GM19043 (cell line): ENCODE measurements around the gene CCSER1.
A peak's percentile ranks its signal among the peaks of the same experiment; 100 is the strongest.
"Not testable (repeated sequence)": the region's sequence is repeated elsewhere in the genome, so short reads cannot be mapped to it uniquely, and the experiment has no call there.

ENCODE experiments used
- ATAC-seq: cut with Tn5 transposase; IDR thresholded peaks from one replicate; pipeline ENCODE4 v1.9.1; 2021; ENCODE audit warnings: low read depth; ENCODE audit not compliant: unreplicated experiment

Gene CCSER1

GRCh38 chr4:90798948-90799347, 671.8 kb downstream of the CCSER1 start:
- ATAC-seq: no peak

DNA sequence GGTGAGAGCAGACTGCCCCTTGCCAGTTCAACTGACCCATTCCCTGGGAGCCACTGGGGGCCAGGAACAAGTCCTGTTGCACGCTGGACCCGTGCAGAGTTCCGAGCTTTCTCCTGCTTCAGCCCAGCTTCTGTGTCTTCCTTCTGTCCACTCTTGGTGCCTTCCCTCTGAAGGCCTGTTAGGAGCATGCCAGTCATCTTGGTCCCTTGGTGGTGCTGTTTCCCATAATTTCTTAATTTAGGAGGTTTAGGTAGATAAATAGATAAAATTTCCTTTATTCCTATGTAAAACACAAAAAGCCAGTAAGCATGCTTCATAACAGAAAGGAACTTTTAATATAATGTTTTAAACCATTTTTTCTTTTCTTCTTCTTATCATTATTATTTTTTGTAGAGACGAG, 672.7 kb downstream of the CCSER1 start:
- no peak for ATAC-seq

DNA sequence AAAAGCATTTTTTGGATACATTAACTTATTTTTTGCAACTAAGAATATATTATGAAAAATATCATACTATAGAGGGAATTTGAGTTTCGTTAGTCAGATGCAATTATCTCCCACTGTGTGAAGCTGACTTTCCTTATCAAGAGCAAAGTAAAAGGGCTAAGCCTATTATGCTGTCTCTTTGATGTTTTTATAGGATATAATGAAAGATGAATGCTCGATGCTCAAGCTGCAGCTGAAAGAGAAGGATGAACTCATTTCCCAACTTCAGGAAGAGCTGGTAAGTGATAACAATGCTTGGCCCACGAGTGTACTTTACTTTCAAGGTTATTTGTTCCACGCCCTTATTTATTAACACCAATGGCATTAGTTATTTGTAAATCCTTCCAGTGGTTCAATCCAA, 688.4 kb downstream of the CCSER1 start:
- no peak for ATAC-seq

DNA sequence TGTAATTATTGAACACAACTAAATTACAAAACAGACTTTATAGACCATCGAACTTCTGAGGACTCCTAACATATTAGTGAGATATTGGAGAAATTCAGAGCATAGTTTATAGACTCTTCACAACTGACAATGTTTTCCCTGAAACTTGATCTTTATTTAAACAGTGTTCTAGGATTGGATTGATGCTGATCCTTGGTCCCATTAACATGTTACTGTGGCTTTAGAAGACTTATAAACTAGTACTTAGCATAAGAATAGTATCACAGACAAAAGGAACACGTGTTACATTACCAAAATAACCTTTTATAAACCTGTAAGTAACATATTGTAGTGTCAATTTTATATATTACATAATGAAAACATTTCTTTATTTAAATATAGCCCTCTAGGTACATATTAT, 689.6 kb downstream of the CCSER1 start:
- ATAC-seq: no peak

GRCh38 chr4:90824266-90825150, 697.3 kb downstream of the CCSER1 start:
- ATAC-seq: peak; percentile 61

DNA sequence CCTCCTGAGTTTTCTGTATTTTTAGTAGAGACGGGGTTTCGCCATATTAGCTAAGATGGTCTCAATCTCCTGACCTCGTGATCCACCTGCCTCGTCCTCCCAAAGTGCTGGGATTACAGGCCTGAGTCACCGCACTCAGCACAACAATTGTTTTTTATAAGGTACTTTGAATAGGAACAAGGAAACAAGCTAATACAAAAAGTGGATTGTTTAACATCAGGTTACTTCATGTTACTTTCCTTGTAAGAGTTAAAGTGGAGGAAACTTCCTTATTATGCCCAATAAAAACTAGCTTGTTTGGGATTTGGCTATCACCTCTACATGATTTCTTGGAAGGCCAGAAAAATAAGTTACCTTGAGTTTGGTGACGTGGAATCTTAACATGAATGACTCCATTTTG, 698.7 kb downstream of the CCSER1 start:
- no peak for ATAC-seq

GRCh38 chr4:90833706-90834105, 706.5 kb downstream of the CCSER1 start:
- no peak for ATAC-seq

DNA sequence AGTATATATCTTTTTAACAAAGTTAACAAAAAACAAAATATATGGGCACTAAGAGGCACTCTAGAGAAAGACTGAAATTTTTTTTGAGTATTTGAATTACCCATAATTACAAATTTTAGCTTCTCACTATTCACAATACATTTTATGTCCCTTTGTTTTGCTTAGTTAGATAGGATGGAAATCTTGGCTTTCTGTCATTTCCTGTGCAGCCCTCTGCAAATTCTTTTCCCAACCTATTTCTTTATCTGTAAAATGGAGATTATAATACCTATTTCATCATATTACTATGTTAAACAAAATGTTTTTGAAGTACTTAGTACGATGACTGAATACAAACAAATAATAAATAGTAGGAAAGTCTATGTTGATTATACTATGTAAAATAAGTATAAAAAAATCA, 710.0 kb downstream of the CCSER1 start:
- ATAC-seq: no peak

DNA sequence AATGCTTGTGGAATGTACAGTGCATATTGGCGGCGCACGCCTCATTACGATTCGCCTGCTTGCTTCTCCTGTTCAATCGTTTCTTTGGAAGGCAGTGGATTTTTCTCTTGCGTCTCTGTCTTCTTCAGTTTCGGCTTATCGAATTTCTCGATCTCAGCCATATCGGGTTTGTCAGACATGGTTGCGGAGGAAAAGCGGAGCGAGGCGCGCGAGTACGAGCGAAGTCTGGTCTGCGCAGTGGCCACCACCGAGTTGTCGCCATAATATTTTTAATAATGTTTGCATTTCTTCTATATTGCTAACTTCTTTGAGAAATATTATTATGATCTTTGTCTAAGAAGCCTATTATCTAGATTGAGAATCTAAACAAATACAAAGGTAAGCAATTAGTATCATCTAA, 711.7 kb downstream of the CCSER1 start:
- not testable (repeated sequence) for ATAC-seq

DNA sequence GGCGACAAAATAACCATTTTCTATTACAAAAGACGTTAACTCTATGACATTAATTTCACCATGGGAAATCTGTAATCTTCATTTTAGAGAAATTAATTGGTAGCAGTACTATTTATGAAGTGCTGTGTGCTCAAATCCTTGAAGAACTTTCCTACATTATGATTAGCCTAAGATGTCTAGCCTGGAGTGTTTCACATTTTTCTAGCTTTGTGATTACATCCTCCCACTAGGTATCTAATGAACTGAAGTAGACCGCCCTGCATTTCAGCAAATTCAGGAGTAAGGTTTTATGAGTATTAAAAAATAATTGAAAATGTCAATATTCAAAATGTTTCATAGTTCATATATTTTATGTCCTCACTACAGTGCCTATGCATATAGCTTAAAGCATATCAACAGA, 713.1 kb downstream of the CCSER1 start:
- no peak for ATAC-seq

- no peak for ATAC-seq
These were observed 713.6 kb downstream of the CCSER1 start for GRCh38 chr4:90840828-90841227.

DNA sequence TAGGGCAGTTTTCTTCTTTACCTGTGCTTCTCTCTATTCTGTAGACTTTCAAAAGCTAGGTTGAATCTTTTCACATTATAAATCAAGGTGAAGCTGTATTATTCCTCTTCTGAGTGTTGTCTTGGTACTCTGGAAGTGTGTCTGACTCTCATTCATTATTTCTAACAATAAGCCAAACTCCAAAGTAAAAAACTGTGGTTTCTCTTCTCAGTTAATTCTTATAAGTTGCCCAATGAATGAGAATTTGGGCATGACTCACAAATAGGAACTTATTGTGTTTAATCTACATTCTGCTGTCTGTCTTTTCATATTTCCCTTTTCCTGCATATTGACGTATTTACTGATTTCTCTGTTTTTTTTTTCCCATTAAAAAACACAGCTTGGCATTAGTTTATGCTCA, 714.5 kb downstream of the CCSER1 start:
- no peak for ATAC-seq

GRCh38 chr4:90842960-90843359, 715.8 kb downstream of the CCSER1 start:
- ATAC-seq: peak; percentile 98

DNA sequence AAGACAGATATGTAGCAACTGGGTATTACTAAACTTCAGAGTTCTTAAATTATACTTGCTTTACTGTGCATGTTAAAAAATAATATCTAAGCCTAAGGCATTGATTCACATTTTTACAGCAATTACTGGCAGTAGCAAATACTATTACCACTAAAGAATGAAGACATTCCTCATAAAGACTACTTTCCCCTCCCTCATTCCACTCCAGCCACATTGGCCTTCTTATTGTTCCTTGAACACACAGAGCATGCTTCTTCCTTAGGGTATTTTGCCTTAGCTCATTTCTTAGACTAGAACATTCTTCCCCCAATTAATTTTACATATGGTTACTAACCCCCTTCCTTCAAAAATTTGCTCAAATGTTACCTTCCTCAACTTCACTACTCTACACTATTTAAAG, 717.0 kb downstream of the CCSER1 start:
- ATAC-seq: no peak

DNA sequence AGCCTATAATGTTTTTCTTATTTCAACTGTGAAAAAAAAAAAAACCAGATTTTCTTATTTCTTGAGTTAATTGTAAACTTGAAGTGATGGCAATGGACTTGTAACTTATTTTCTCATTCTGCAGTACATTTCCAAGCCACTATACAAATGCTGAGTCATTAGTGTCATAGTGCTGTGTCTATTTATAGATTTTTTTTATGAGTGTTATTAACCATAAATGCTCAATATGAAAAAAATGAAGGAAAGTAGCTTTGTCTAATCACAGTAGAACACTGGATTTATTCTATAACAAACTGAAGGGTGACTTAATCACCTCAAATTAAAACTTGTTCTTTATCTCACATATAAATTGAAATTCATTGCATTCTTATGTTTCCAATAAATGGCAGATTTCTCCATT, 718.6 kb downstream of the CCSER1 start:
- peak; percentile 31 for ATAC-seq

- no peak for ATAC-seq
These were observed 725.0 kb downstream of the CCSER1 start for GRCh38 chr4:90852237-90852636.

DNA sequence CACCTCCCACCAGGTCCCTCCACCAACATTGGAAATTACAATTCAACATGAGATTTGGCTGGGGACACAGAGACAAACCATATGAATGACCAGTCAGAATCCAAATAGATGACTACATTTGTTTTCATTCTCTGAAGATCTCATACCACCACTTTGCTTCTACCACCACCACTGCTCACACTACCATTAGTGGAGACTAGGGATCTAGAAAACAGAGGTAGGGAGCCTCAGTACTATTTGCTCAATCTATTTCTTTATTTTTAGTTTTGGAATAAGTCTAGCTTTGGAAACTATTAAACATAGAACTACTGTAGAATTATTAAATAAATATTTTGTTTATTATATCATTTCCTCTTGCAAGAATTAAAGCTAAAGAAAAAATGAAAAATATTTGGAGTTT, 727.9 kb downstream of the CCSER1 start:
- ATAC-seq: no peak

- no peak for ATAC-seq
These were observed 730.1 kb downstream of the CCSER1 start for GRCh38 chr4:90857081-90857820.

- ATAC-seq: no peak
These were observed 748.6 kb downstream of the CCSER1 start for GRCh38 chr4:90875791-90876190.

DNA sequence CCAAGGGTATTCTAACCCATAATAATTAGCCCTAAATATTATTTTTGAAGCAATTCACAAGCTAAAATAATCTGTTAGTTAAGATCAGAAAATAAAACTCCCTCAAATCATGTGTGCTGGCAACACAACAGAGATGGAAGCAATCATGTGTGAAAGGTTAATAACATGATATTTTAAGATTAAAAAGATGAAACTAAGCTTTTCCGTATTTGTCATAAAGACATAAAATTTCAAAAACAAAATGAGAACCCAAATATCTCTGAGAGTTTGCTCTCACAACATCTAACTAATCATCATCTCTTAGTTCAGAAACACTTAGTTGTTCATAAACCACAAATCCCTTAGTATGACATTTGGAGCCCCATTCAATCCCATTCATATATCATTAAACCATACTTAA, 749.1 kb downstream of the CCSER1 start:
- ATAC-seq: no peak

DNA sequence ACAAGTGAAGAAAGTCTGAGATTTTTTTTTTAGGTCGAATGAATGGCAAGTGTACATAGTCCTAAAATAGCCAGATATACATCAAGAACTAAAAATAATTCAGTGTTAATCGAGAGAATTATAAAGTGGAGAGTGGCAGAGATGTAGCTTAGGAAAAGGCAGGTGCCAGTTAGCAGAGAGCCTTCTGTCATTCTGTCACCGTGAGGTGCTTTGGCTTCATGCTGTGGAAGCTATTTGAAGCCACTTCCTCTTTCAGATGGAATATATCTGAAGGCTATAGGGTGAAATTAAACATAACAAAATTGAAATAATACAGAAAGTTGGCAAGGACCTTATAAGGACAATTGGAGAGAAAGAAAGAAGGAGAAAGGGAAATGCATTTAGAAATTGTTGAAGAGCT, 756.3 kb downstream of the CCSER1 start:
- no peak for ATAC-seq

DNA sequence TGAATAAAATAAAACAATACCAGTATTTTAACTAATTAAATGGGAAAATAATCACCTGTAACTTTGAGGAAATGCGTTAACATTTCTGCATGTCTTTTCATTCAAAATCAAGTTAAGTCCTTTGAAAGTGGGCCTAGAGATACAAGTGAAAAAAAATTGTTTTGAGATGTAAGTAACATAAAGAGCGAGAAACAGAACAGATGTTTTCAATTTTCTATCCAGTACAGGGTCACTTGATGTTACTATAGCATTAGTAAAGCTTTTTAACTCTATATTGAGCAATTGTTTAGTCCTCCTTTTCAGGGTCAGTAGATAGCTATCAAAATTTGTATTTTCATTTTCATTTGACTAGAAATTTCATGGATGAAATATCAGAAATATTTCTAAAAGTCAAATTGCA, 761.4 kb downstream of the CCSER1 start:
- ATAC-seq: no peak
